ENCODE results near the gene CDC42EP3. TPM values are rescaled to one million over a fixed set of nuclear protein-coding genes. Genes with fewer than 3 reads are reported as not detected.

Gene CDC42EP3
- polyA plus RNA-seq, 2 of the 4 experiments (the other 2 are of a cell fraction): 23.8 to 39.1 TPM

- ChIA-PET POLR2A (no interaction called here), CTCF (interaction anchor here (1.2 to 1.4 kb wide), 3 partner anchors 10 to 241 kb away, joined by 3 read pairs; no protein-coding TSS in a partner anchor)
- WGBS (ENCODE audit: missing lambda C conversion rate): 61% methylated on average over 2 of the region's 2 CpGs
- Histone ChIP-seq H3K4me1 (peaks cover 7% of the 10 kb centered on the region; the same call in 1 of the 3 replicates), H3K27ac (no peak overlapping the region), H3K9me3 (no peaks in the 10 kb centered on the region), H3K4me2 (no peak overlapping the region), H3K4me3 (no peak overlapping the region)
- ATAC-seq (peak in 1 of 2 experiments; percentile 33; a peak in 3 of 6 replicates), DNase-seq (ENCODE audit: low read depth in 1 of 2, low spot score in 1 of 2) (no peak), FAIRE-seq (no peak)
- no peak for TF ChIP-seq RAD21 (conservative IDR thresholded peaks at IDR 0.05 in 1 of 2, IDR thresholded peaks at IDR 0.05 in 1 of 2)
- TF ChIP-seq, protein P1, sequence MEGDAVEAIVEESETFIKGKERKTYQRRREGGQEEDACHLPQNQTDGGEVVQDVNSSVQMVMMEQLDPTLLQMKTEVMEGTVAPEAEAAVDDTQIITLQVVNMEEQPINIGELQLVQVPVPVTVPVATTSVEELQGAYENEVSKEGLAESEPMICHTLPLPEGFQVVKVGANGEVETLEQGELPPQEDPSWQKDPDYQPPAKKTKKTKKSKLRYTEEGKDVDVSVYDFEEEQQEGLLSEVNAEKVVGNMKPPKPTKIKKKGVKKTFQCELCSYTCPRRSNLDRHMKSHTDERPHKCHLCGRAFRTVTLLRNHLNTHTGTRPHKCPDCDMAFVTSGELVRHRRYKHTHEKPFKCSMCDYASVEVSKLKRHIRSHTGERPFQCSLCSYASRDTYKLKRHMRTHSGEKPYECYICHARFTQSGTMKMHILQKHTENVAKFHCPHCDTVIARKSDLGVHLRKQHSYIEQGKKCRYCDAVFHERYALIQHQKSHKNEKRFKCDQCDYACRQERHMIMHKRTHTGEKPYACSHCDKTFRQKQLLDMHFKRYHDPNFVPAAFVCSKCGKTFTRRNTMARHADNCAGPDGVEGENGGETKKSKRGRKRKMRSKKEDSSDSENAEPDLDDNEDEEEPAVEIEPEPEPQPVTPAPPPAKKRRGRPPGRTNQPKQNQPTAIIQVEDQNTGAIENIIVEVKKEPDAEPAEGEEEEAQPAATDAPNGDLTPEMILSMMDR (IDR thresholded peaks at IDR 0.05): no peak
- TF ChIP-seq CBX8 (IDR thresholded peaks at IDR 0.05): no peak
Measured at GRCh38 chr2:37637985-37638384, 33.5 kb downstream of the CDC42EP3 start.

- H3K4me1 ChIP-seq: peaks cover 7% of the 10 kb centered on the region; the same call in 1 of the 3 replicates
- FAIRE-seq (no peak), ATAC-seq (peak in 1 of 2 experiments; percentile 19; a peak in 2 of 6 replicates), DNase-seq (ENCODE audit: low read depth in 1 of 2, low spot score in 1 of 2) (no peak)
- H3K4me2 ChIP-seq: no peak overlapping the region
- WGBS (ENCODE audit: missing lambda C conversion rate): 74% methylated on average over 5 of the region's 5 CpGs
- no peak overlapping the region for H3K4me3 ChIP-seq
- H3K9me3 ChIP-seq: no peaks in the 10 kb centered on the region
- ChIA-PET CTCF (interaction anchor here (1.2 to 1.4 kb wide), 3 partner anchors 9 to 241 kb away, joined by 3 read pairs; no protein-coding TSS in a partner anchor), POLR2A (no interaction called here)
- no peak overlapping the region for H3K27ac ChIP-seq
- TF ChIP-seq FOSB (CRISPR knock-in tag; IDR thresholded peaks at IDR 0.05) (no peak), RAD21 (conservative IDR thresholded peaks at IDR 0.05 in 1 of 2, IDR thresholded peaks at IDR 0.05 in 1 of 2) (peak in 1 of 2 experiments; percentile 24; a peak in 2 of 5 replicates)
Measured at GRCh38 chr2:37637190-37637860, 34.1 kb downstream of the CDC42EP3 start.

DNA sequence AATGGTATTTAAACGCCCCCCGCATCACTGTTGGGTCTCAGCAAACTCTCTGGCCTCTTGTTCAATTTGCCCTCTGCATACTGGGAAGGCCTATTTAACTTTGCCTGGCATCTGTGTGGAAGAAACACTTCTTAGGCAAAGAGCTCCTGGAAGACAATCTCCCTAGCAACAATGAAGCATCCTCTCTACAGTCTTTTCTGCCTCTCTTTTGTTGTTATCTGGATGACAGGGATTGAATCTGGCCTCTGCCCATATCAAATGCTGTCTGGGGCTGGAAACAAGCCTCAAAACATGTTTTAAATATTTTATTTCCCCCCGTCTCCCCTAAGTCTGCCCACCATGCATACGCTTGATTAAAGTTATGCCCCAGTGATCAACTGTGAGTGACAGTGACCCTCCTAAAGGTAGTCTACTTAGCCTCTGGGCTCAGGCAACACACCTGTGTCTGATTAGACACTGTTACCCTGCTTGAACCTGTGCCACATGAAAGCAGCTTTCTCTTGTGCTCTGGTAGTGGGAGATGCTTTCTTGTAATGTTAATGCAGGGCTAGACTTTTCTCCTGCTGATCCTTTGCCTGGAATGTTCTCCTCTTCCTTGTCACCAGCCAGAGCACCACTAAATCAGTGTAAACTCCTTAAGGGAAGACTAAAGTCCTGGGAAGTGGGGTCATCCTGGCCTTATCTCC, 34.9 kb downstream of the CDC42EP3 start:
- Histone ChIP-seq H3K9me3 (no peaks in the 10 kb centered on the region), H3K27ac (no peak overlapping the region), H3K4me3 (no peak overlapping the region), H3K4me1 (peaks cover 7% of the 10 kb centered on the region; the same call in 1 of the 3 replicates), H3K4me2 (no peak overlapping the region)
- DNase-seq (ENCODE audit: low read depth in 1 of 2, low spot score in 1 of 2) (no peak), FAIRE-seq (no peak), ATAC-seq (no peak; a peak in 1 of 6 replicates)
- CTCF ChIA-PET: interaction anchor here (0.7 to 1.4 kb wide), 2 partner anchors 221 to 222 kb away, joined by 3 read pairs; no protein-coding TSS in a partner anchor
- WGBS (ENCODE audit: missing lambda C conversion rate): 76% methylated on average over 4 of the region's 4 CpGs
- POLR2A ChIA-PET: no interaction called here
- TF ChIP-seq HOXB5 (CRISPR knock-in tag; IDR thresholded peaks at IDR 0.05): no peak
- no peak for TF ChIP-seq NPAS2 (CRISPR knock-in tag; IDR thresholded peaks at IDR 0.05; ENCODE audit: borderline replicate concordance)
- no peak for TF ChIP-seq EHMT2 (IDR thresholded peaks at IDR 0.05; ENCODE audit: low read depth)
- no peak for TF ChIP-seq CBX8 (IDR thresholded peaks at IDR 0.05)
- TF ChIP-seq KDM1A (IDR thresholded peaks at IDR 0.05; ENCODE audit: low read depth): no peak
- TF ChIP-seq ZSCAN20 (CRISPR knock-in tag; IDR thresholded peaks at IDR 0.05): no peak
- no peak for TF ChIP-seq TP53 (CRISPR knock-in tag; IDR thresholded peaks at IDR 0.05)
- TF ChIP-seq, protein P2, sequence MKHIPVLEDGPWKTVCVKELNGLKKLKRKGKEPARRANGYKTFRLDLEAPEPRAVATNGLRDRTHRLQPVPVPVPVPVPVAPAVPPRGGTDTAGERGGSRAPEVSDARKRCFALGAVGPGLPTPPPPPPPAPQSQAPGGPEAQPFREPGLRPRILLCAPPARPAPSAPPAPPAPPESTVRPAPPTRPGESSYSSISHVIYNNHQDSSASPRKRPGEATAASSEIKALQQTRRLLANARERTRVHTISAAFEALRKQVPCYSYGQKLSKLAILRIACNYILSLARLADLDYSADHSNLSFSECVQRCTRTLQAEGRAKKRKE (CRISPR knock-in tag; IDR thresholded peaks at IDR 0.05; ENCODE audit: low read depth): no peak
- no peak for TF ChIP-seq POLR2AphosphoS2 (conservative IDR thresholded peaks at IDR 0.05; ENCODE audit: low read length)
- TF ChIP-seq ELK1 (IDR thresholded peaks at IDR 0.05; ENCODE audit: low read depth, low read length): no peak
- no peak for TF ChIP-seq RCOR1 (IDR thresholded peaks at IDR 0.05; ENCODE audit: low read depth, low read length)
- TF ChIP-seq FOSL2 (IDR thresholded peaks at IDR 0.05): no peak
- no peak for TF ChIP-seq FOSL2 (CRISPR knock-in tag; IDR thresholded peaks at IDR 0.05)
- TF ChIP-seq RFX5 (IDR thresholded peaks at IDR 0.05): no peak
- TF ChIP-seq MAZ (IDR thresholded peaks at IDR 0.05; ENCODE audit: borderline replicate concordance, low read depth, low read length): no peak
- TF ChIP-seq ZC3H11A (IDR thresholded peaks at IDR 0.05): no peak
- TF ChIP-seq MAFK (IDR thresholded peaks at IDR 0.05; ENCODE audit: partially characterized antibody): no peak

All from A549 (cell line).